Lung (tissue), 12 donors: Measurements from ENCODE around the gene COL18A1. TPM values are rescaled to one million over a fixed set of nuclear protein-coding genes. Genes with fewer than 3 reads are reported as not detected.

ENCODE experiments used
- ATAC-seq: fragments of 200-7000 bp; cut with Tn5 transposase; one replicate; pipeline ENCODE4 v1.9.1; 2020; ENCODE audit warnings: moderate number of reproducible peaks; ENCODE audit not compliant: insufficient read depth, low FRiP score
- DNase-seq, 3 donors: peaks; one replicate each; pipeline ENCODE4 v3.0.0-alpha.2; 2013 to 2017
- H3K27ac ChIP-seq, 2 donors: one replicate each; pipeline ENCODE4 v1.5.1; 2013; ENCODE audit warnings: mild to moderate bottlenecking in 2 of 2, moderate library complexity in 2 of 2, control low read depth in 1 of 2, inconsistent platforms in 1 of 2, low read depth in 1 of 2, low read length in 1 of 2
- H3K27me3 ChIP-seq, 3 donors: one replicate each; pipeline ENCODE4 v1.5.1; 2013; ENCODE audit warnings: low read length in 2 of 3; ENCODE audit not compliant: control insufficient read depth in 3 of 3, insufficient read depth in 3 of 3
- H3K36me3 ChIP-seq, 4 donors: one replicate each; pipeline ENCODE4 v1.5.1; 2013; ENCODE audit warnings: low read length in 4 of 4, mild to moderate bottlenecking in 1 of 4, moderate library complexity in 1 of 4; ENCODE audit not compliant: control insufficient read depth in 4 of 4, insufficient read depth in 4 of 4
- H3K4me1 ChIP-seq, 5 donors: one replicate each; pipeline ENCODE4 v1.5.1; 2013; ENCODE audit warnings: low read length in 5 of 5, mild to moderate bottlenecking in 2 of 5, moderate library complexity in 1 of 5; ENCODE audit not compliant: control insufficient read depth in 5 of 5, insufficient read depth in 5 of 5
- H3K4me3 ChIP-seq: one replicate; pipeline ENCODE4 v1.5.1; 2013; ENCODE audit warnings: mild to moderate bottlenecking, control low read depth, moderate library complexity
- H3K9ac ChIP-seq, 2 donors: one replicate each; pipeline ENCODE4 v1.5.1; 2013; ENCODE audit warnings: low read length in 2 of 2, control low read depth in 1 of 2; ENCODE audit not compliant: insufficient read depth in 1 of 2
- H3K9me3 ChIP-seq, 4 donors: one replicate each; pipeline ENCODE4 v1.5.1; 2013; ENCODE audit warnings: low read length in 3 of 4, mild to moderate bottlenecking in 1 of 4, moderate library complexity in 1 of 4; ENCODE audit not compliant: control insufficient read depth in 4 of 4, insufficient read depth in 3 of 4
- WGBS, 2 donors: extraction: QIAGEN DNeasy Blood & Tissue Kit; methylation state at CpG; one replicate each; pipeline ENCODE4 v1.1.7; 2013; 5-methylcytosine and 5-hydroxymethylcytosine counted together
- polyA plus RNA-seq, 2 donors: library from polyadenylated mRNA; stranded (reverse); fragments of 200-250 nt; gene quantifications; one replicate each; pipeline ENCODE4 v1.2.1, GENCODE V29; 2013
- total RNA-seq, 2 donors: library from RNA; depleted of rRNA in 1 of 2; stranded (reverse); fragments of >200 nt in 1 of 2; gene quantifications; one replicate each; pipeline ENCODE4 v1.2.1, GENCODE V29; 2014 to 2021
- TF ChIP-seq, protein P1 (sequence below): IDR thresholded peaks from 2 replicates; pipeline ENCODE4 v1.5.1; 2012; ENCODE audit warnings: mild to moderate bottlenecking; ENCODE audit errors: control extremely low read depth, extremely low read depth
- donor health status: control.
- donor health status: control.
- donor health status: Bipolar disorder and iron deficiency.
- donor health status: healthy.
- donor health status: DM: yes; HTN: yes; CAD: no.

Gene COL18A1
- total and polyA plus RNA-seq, 4 donors = 42.7 to 102 (median 45.8) TPM

GRCh38 chr21:45428534-45428933 lies 23.6 kb downstream of the COL18A1 start:
- DNase-seq (no peak), ATAC-seq (no peak)
- Histone ChIP-seq H3K27ac (no peak overlapping the region), H3K27me3 (no peaks in the 10 kb centered on the region), H3K4me3 (no peak overlapping the region), H3K9ac (no peak overlapping the region), H3K36me3 (no peaks in the 10 kb centered on the region), H3K4me1 (peaks cover 4 to 36% (median 6%) of the 10 kb centered on the region in 5 donors), H3K9me3 (no peaks in the 10 kb centered on the region)
- TF ChIP-seq, protein P1, sequence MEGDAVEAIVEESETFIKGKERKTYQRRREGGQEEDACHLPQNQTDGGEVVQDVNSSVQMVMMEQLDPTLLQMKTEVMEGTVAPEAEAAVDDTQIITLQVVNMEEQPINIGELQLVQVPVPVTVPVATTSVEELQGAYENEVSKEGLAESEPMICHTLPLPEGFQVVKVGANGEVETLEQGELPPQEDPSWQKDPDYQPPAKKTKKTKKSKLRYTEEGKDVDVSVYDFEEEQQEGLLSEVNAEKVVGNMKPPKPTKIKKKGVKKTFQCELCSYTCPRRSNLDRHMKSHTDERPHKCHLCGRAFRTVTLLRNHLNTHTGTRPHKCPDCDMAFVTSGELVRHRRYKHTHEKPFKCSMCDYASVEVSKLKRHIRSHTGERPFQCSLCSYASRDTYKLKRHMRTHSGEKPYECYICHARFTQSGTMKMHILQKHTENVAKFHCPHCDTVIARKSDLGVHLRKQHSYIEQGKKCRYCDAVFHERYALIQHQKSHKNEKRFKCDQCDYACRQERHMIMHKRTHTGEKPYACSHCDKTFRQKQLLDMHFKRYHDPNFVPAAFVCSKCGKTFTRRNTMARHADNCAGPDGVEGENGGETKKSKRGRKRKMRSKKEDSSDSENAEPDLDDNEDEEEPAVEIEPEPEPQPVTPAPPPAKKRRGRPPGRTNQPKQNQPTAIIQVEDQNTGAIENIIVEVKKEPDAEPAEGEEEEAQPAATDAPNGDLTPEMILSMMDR = no peak
- WGBS, 2 donors = 92 to 94% methylated on average over 18 of the region's 18 CpGs

DNA sequence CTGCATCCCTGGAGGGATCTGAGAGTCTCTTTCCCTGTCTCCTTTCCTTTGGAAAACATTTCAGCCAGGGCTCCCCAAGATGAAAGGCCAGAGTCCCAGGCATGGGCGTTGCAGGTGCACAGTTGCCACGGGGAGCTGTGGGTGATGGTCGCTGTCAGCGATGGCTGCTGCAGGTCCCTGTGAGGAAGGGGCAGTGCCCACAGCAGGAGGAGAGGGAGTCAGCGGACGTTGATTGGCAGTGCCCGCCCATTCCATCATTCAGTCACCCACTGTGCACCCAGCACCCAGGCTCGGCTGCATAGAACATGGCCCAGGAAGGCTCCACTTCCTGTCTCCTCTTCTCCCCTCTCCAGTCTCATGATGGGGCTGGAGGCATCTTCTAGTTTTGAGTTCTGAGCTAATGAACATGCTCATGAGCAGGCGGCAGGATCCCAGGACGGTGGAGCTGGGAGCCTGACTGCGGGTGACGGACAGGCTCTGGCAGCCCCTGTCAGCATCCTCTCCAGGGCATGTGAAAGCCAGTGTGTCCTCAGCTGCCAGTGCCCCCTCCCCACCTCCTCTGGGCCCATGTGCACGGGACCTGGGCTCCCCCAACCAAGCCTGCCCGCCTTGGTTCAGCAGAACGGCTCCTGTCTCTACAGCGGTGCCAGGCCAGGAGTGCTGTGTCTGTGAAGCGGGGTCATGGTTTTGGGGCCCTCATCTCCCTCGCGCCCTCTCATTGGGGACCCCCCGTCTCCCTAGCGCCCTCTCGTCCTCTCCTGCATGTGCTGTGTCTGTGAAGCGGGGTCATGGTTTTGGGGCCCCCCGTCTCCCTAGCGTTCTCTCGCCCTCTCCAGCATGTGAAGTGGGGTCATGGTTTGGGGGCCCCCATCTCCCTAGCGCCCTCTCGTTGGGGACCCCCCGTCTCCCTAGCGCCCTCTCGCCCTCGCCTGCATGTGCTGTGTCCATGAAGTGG lies 24.5 kb downstream of the COL18A1 start:
- DNase-seq = no peak
- H3K36me3 ChIP-seq = no peaks in the 10 kb centered on the region
- H3K4me1 ChIP-seq = peaks cover 4 to 31% (median 6%) of the 10 kb centered on the region in 5 donors
- ATAC-seq = no peak
- H3K4me3 ChIP-seq = no peak overlapping the region
- no peak overlapping the region for H3K9ac ChIP-seq
- 90 to 95% methylated on average over 32 of the region's 32 CpGs for WGBS, 2 donors
- no peaks in the 10 kb centered on the region for H3K9me3 ChIP-seq
- H3K27ac ChIP-seq = no peak overlapping the region
- TF ChIP-seq, protein P1 = no peak
- H3K27me3 ChIP-seq = no peaks in the 10 kb centered on the region

- Histone ChIP-seq H3K36me3 (no peaks in the 10 kb centered on the region), H3K4me3 (no peak overlapping the region), H3K4me1 (peaks cover 4 to 25% (median 6%) of the 10 kb centered on the region in 5 donors), H3K27me3 (no peaks in the 10 kb centered on the region), H3K9me3 (no peaks in the 10 kb centered on the region), H3K9ac (no peak overlapping the region), H3K27ac (no peak overlapping the region)
- TF ChIP-seq, protein P1 = no peak
- ATAC-seq = no peak
- 69 to 75% methylated on average over 39 to 48 of the region's 48 CpGs for WGBS, 2 donors
- peak in 1 of 3 donors; percentile 37 for DNase-seq
Measured at GRCh38 chr21:45430521-45431501, 25.8 kb downstream of the COL18A1 start.
